ENCODE measurements around the gene RAB3A.

DNA sequence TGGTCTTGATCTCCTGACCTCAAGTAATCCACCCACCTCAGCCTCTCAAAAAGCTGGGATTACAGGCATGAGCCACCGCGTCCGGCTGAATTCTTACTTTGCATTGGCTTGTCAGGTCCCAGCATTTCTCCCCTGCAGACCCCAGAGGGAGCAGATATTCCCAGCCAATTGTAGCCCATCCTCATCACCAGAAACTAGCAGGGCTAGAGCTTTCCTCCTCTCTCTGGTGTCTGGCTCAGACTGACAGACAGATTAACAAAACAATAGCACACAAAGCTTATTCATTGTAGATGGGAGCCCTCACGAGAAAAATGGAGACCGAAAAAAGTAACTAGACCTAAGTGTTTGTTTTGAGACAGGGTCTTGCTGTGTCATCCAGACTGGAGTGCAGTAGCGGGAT is 18.3 kb downstream of the RAB3A start:
- TF ChIP-seq, protein P1, sequence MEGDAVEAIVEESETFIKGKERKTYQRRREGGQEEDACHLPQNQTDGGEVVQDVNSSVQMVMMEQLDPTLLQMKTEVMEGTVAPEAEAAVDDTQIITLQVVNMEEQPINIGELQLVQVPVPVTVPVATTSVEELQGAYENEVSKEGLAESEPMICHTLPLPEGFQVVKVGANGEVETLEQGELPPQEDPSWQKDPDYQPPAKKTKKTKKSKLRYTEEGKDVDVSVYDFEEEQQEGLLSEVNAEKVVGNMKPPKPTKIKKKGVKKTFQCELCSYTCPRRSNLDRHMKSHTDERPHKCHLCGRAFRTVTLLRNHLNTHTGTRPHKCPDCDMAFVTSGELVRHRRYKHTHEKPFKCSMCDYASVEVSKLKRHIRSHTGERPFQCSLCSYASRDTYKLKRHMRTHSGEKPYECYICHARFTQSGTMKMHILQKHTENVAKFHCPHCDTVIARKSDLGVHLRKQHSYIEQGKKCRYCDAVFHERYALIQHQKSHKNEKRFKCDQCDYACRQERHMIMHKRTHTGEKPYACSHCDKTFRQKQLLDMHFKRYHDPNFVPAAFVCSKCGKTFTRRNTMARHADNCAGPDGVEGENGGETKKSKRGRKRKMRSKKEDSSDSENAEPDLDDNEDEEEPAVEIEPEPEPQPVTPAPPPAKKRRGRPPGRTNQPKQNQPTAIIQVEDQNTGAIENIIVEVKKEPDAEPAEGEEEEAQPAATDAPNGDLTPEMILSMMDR (IDR thresholded peaks at IDR 0.05; ENCODE audit: borderline replicate concordance, extremely low read depth, low read length, poor library complexity, severe bottlenecking): no peak
- TF ChIP-seq EZH2 (IDR thresholded peaks at IDR 0.05; ENCODE audit: borderline replicate concordance, low read depth, low read length, severe bottlenecking): no peak
